Tibial nerve (tissue), 4 donors: ENCODE data around the gene TPCN1. TPM values are rescaled to one million over a fixed set of nuclear protein-coding genes. Genes with fewer than 3 reads are reported as not detected.

Experiments
- DNase-seq, 2 donors: peaks; one replicate each; pipeline ENCODE4 v3.0.0-alpha.2; 2019; ENCODE audit warnings: low spot score in 2 of 2
- H3K27ac ChIP-seq, 4 donors: fragments of 200-600 bp; sonication (generic) in 3 of 4; one replicate each; pipeline ENCODE4 v1.5.1; 2017 to 2019; ENCODE audit warnings: mild to moderate bottlenecking in 1 of 4
- H3K27me3 ChIP-seq, 2 donors: fragments of 200-600 bp; sonication (generic) in 1 of 2; one replicate each; pipeline versions ENCODE4 v1.5.1 to v1.6.0; 2017 to 2019
- H3K36me3 ChIP-seq, 3 donors: fragments of 200-600 bp; sonication (generic); one replicate each; pipeline ENCODE4 v1.5.1; 2018 to 2019
- H3K4me1 ChIP-seq, 4 donors: fragments of 200-600 bp; sonication (generic) in 3 of 4; one replicate each; pipeline ENCODE4 v1.5.1; 2017 to 2019
- H3K4me3 ChIP-seq, 4 donors: fragments of 200-600 bp; sonication (generic) in 3 of 4; one replicate each; pipeline ENCODE4 v1.5.1; 2017 to 2019; ENCODE audit warnings: mild to moderate bottlenecking in 1 of 4, moderate library complexity in 1 of 4
- H3K9me3 ChIP-seq, 4 donors: fragments of 200-600 bp; sonication (generic) in 3 of 4; one replicate each; pipeline ENCODE4 v1.5.1; 2017 to 2019
- CTCF ChIP-seq, 5 experiments: fragments of 200-600 bp in 3 of 5; fragments of 450-650 bp in 2 of 5; sonication (generic) in 3 of 5; IDR thresholded peaks; one replicate each; pipeline ENCODE4 v1.5.1; 2016 to 2019; ENCODE audit warnings: antibody characterized with exemption in 5 of 5, mild to moderate bottlenecking in 3 of 5, moderate library complexity in 2 of 5
- EP300 ChIP-seq, 2 donors: sonication (generic); formaldehyde crosslinking; IDR thresholded peaks; one replicate each; pipeline ENCODE4 v1.6.1; 2017; ENCODE audit warnings: antibody characterized with exemption in 2 of 2, mild to moderate bottlenecking in 1 of 2
- POLR2A ChIP-seq, 2 donors: fragments of 450-650 bp; IDR thresholded peaks; one replicate each; pipeline ENCODE4 v1.6.1; 2017; ENCODE audit warnings: antibody characterized with exemption in 2 of 2, mild to moderate bottlenecking in 2 of 2, moderate library complexity in 2 of 2
- WGBS, 2 donors: methylation state at CpG; one replicate each; pipeline ENCODE4 v1.1.5; 2018; 5-methylcytosine and 5-hydroxymethylcytosine counted together
- total RNA-seq, 4 donors: library from RNA; depleted of rRNA; stranded (reverse); fragments of >200 nt; gene quantifications; one replicate each; pipeline ENCODE4 v1.1.0, GENCODE V29; 2016

TPCN1 gene
- total RNA-seq, 4 donors from 2014 or later = 62.7 to 77.6 (median 69.8) TPM

GRCh38 chr12:113266106-113266895, 45.0 kb downstream of the TPCN1 start:
- no peak overlapping the region for H3K4me3 ChIP-seq
- no peak overlapping the region for H3K27ac ChIP-seq
- no peaks in the 10 kb centered on the region for H3K27me3 ChIP-seq
- H3K4me1 ChIP-seq = peaks cover 2 to 29% (median 3%) of the 10 kb centered on the region in 4 donors
- peaks cover 7 to 69% (median 10%) of the 10 kb centered on the region in 3 donors for H3K36me3 ChIP-seq
- 96 to 98% methylated on average over 22 to 23 of the region's 23 CpGs for WGBS, 2 donors
- DNase-seq = no peak
- no peaks in the 10 kb centered on the region for H3K9me3 ChIP-seq
- TF ChIP-seq EP300 (IDR thresholded peaks at IDR 0.05) = no peak
- TF ChIP-seq CTCF (IDR thresholded peaks at IDR 0.05) = no peak
- TF ChIP-seq POLR2A (IDR thresholded peaks at IDR 0.05) = no peak

GRCh38 chr12:113267621-113268020, 46.4 kb downstream of the TPCN1 start:
- Histone ChIP-seq H3K4me3 (no peak overlapping the region), H3K27me3 (no peaks in the 10 kb centered on the region), H3K36me3 (peaks cover 7 to 66% (median 10%) of the 10 kb centered on the region in 3 donors), H3K4me1 (peaks cover 2 to 29% (median 8%) of the 10 kb centered on the region in 4 donors), H3K9me3 (no peaks in the 10 kb centered on the region), H3K27ac (no peak overlapping the region)
- DNase-seq = no peak
- 93 to 96% methylated on average over 7 of the region's 7 CpGs for WGBS, 2 donors
- TF ChIP-seq POLR2A (IDR thresholded peaks at IDR 0.05) (no peak), EP300 (IDR thresholded peaks at IDR 0.05) (no peak), CTCF (IDR thresholded peaks at IDR 0.05) (no peak)

- DNase-seq = no peak
- H3K36me3 ChIP-seq = peaks cover 7 to 63% (median 10%) of the 10 kb centered on the region in 3 donors
- H3K27me3 ChIP-seq = no peaks in the 10 kb centered on the region
- 95 to 96% methylated on average over 12 of the region's 12 CpGs for WGBS, 2 donors
- no peaks in the 10 kb centered on the region for H3K9me3 ChIP-seq
- no peak overlapping the region for H3K27ac ChIP-seq
- H3K4me1 ChIP-seq = peaks cover 0 to 29% (median 13%) of the 10 kb centered on the region in 4 donors
- no peak for TF ChIP-seq POLR2A (IDR thresholded peaks at IDR 0.05)
- no peak for TF ChIP-seq CTCF (IDR thresholded peaks at IDR 0.05)
- TF ChIP-seq EP300 (IDR thresholded peaks at IDR 0.05) = no peak
- H3K4me3 ChIP-seq = no peak overlapping the region
These were observed 46.9 kb downstream of the TPCN1 start for GRCh38 chr12:113268136-113268535.

- peaks cover 7 to 68% (median 10%) of the 10 kb centered on the region in 3 donors for H3K36me3 ChIP-seq
- H3K9me3 ChIP-seq = no peaks in the 10 kb centered on the region
- peaks cover 0 to 32% (median 17%) of the 10 kb centered on the region in 4 donors for H3K4me1 ChIP-seq
- 86 to 93% methylated on average over 14 to 19 of the region's 19 CpGs for WGBS, 2 donors
- DNase-seq = no peak
- H3K27ac ChIP-seq = no peak overlapping the region
- H3K4me3 ChIP-seq = no peak overlapping the region
- H3K27me3 ChIP-seq = no peaks in the 10 kb centered on the region
- TF ChIP-seq POLR2A (IDR thresholded peaks at IDR 0.05) (no peak), EP300 (IDR thresholded peaks at IDR 0.05) (no peak), CTCF (IDR thresholded peaks at IDR 0.05) (no peak)
These were observed 47.4 kb downstream of the TPCN1 start for GRCh38 chr12:113268621-113269020.

GRCh38 chr12:113269257-113269943, 48.1 kb downstream of the TPCN1 start:
- Histone ChIP-seq H3K9me3 (no peaks in the 10 kb centered on the region), H3K27ac (peak overlapping the region in 2 of 4 donors; percentile 89 to 94), H3K4me1 (peaks cover 0 to 38% (median 17%) of the 10 kb centered on the region in 4 donors), H3K4me3 (no peak overlapping the region), H3K36me3 (peaks cover 7 to 75% (median 10%) of the 10 kb centered on the region in 3 donors), H3K27me3 (no peaks in the 10 kb centered on the region)
- DNase-seq = no peak
- TF ChIP-seq EP300 (IDR thresholded peaks at IDR 0.05) = no peak
- TF ChIP-seq POLR2A (IDR thresholded peaks at IDR 0.05) = no peak
- TF ChIP-seq CTCF (IDR thresholded peaks at IDR 0.05) = no peak
- WGBS, 2 donors = 96 to 97% methylated on average over 12 of the region's 12 CpGs
